K562 (cell line): ENCODE data around the gene CPED1. TPM values are rescaled to one million over a fixed set of nuclear protein-coding genes. Genes with fewer than 3 reads are reported as not detected.

Experiments
- CAMTA2 ChIP-seq: fragments of 250-450 bp; sonication (Bioruptor Pico); conservative IDR thresholded peaks from 2 replicates; pipeline ENCODE4 v1.5.1; 2022
- CREB3 ChIP-seq: fragments of 450-650 bp; conservative IDR thresholded peaks from 2 replicates; pipeline ENCODE4 v1.6.1; 2016; ENCODE audit warnings: missing genetic modification characterization, low read depth, mild to moderate bottlenecking, missing compliant biosample characterization, moderate library complexity
- DMBX1 ChIP-seq: fragments of 250-450 bp; sonication (Bioruptor Pico); IDR thresholded peaks from 2 replicates; pipeline ENCODE4 v1.8.0; 2022; ENCODE audit warnings: inconsistent platforms, mild to moderate bottlenecking, moderate library complexity, borderline replicate concordance
- ETS1 ChIP-seq: conservative IDR thresholded peaks from 2 replicates; pipeline ENCODE4 v1.6.1; 2011; ENCODE audit warnings: low read depth, mild to moderate bottlenecking, low read length; ENCODE audit not compliant: control insufficient read depth
- GTF2A2 ChIP-seq: IDR thresholded peaks from 2 replicates; pipeline ENCODE4 v1.6.1; 2016; ENCODE audit warnings: mild to moderate bottlenecking, missing genetic modification characterization, missing compliant biosample characterization
- KLF6 ChIP-seq: fragments of 250-450 bp; sonication (Bioruptor Pico); IDR thresholded peaks from 2 replicates; pipeline ENCODE4 v1.4.0; 2020; ENCODE audit warnings: mild to moderate bottlenecking, moderate library complexity, borderline replicate concordance
- MEF2D ChIP-seq: conservative IDR thresholded peaks from 2 replicates; pipeline ENCODE4 v1.6.1; 2016; ENCODE audit warnings: low read depth, missing genetic modification characterization, missing compliant biosample characterization
- NR2C2 ChIP-seq, 2 experiments: fragments of 200-800 bp in 1 of 2; sonication (Bioruptor generic) in 1 of 2; sonication (generic) in 1 of 2; formaldehyde crosslinking in 1 of 2; IDR thresholded peaks; 2 replicates each; pipeline versions ENCODE4 v1.6.1 to v1.8.0; 2016 to 2022; ENCODE audit warnings: mild to moderate bottlenecking in 1 of 2, missing compliant biosample characterization in 1 of 2, missing genetic modification characterization in 1 of 2, missing genetic modification reagents in 1 of 2
- PTTG1 ChIP-seq: fragments of 450-650 bp; IDR thresholded peaks from 2 replicates; pipeline ENCODE4 v1.6.1; 2016; ENCODE audit warnings: low read depth, mild to moderate bottlenecking, missing genetic modification characterization, missing compliant biosample characterization
- SMAD3 ChIP-seq: fragments of 450-650 bp; formaldehyde crosslinking; conservative IDR thresholded peaks from 2 replicates; pipeline ENCODE4 v1.4.0; 2020; ENCODE audit warnings: mild to moderate bottlenecking
- ZNF143 ChIP-seq: sonication (generic); formaldehyde crosslinking; IDR thresholded peaks from 2 replicates; pipeline ENCODE4 v1.9.0; 2022; ENCODE audit warnings: mild to moderate bottlenecking, missing genetic modification reagents
- ZNF239 ChIP-seq: fragments of 250-450 bp; sonication (Bioruptor Pico); IDR thresholded peaks from 2 replicates; pipeline ENCODE4 v1.4.0; 2020; ENCODE audit warnings: mild to moderate bottlenecking
- ZNF584 ChIP-seq: fragments of 200-800 bp; sonication (Bioruptor generic); IDR thresholded peaks from 2 replicates; pipeline ENCODE4 v1.6.1; 2016; ENCODE audit warnings: low read depth, mild to moderate bottlenecking, missing genetic modification characterization, missing compliant biosample characterization
- polyA plus RNA-seq, 8 experiments: library from polyadenylated mRNA; depleted of rRNA in 4 of 8; stranded (reverse) in 5 of 8; unstranded in 3 of 8; fragments of >200 nt; fragmentation: Nextera tagmentation in 2 of 8; fragmentation: Illumina TruSeq in 1 of 8; extraction: Ambion mirVana in 2 of 8; extraction: Trizol in 1 of 8; gene quantifications; 2 replicates each; pipeline versions ENCODE4 v1.2.1 to v1.2.3, GENCODE V29; 2011 to 2014; ENCODE audit warnings: inconsistent platforms in 1 of 8, missing spikeins in 1 of 8
- total RNA-seq, 7 experiments: library from RNA; depleted of rRNA in 6 of 7; stranded (reverse); fragments of >200 nt in 6 of 7; fragmentation: Illumina TruSeq in 2 of 7; extraction: Trizol in 2 of 7; gene quantifications; 2 replicates each; pipeline versions ENCODE4 v1.2.1 to v1.2.3, GENCODE V29; 2011 to 2021; ENCODE audit warnings: low replicate concordance in 1 of 7
- TF ChIP-seq, protein P1 (sequence below), 3 experiments: fragments of 200-800 bp in 1 of 3; fragments of 250-450 bp in 1 of 3; fragments of 450-650 bp in 1 of 3; sonication (Bioruptor Pico) in 1 of 3; sonication (Bioruptor generic) in 1 of 3; formaldehyde crosslinking in 1 of 3; IDR thresholded peaks; 2 replicates each; pipeline versions ENCODE4 v1.6.1 to v1.8.0; 2016 to 2022; ENCODE audit warnings: mild to moderate bottlenecking in 2 of 3, missing genetic modification characterization in 2 of 3, missing compliant biosample characterization in 1 of 3, moderate library complexity in 1 of 3
- TF ChIP-seq, protein P2 (sequence below): fragments of 250-450 bp; sonication (Bioruptor Pico); IDR thresholded peaks from 2 replicates; pipeline ENCODE4 v1.5.0; 2021
- TF ChIP-seq, protein P3 (sequence below), 2 experiments: fragments of 450-650 bp; conservative IDR thresholded peaks; 2 replicates each; pipeline ENCODE4 v1.6.1; 2017; ENCODE audit warnings: mild to moderate bottlenecking in 2 of 2, moderate library complexity in 2 of 2

The CPED1 gene
- total and polyA plus RNA-seq, 9 of the 15 experiments (the other 6 are each of a cell fraction or from before 2014, with no cell fraction given): 195 to 393 (median 290) TPM

DNA sequence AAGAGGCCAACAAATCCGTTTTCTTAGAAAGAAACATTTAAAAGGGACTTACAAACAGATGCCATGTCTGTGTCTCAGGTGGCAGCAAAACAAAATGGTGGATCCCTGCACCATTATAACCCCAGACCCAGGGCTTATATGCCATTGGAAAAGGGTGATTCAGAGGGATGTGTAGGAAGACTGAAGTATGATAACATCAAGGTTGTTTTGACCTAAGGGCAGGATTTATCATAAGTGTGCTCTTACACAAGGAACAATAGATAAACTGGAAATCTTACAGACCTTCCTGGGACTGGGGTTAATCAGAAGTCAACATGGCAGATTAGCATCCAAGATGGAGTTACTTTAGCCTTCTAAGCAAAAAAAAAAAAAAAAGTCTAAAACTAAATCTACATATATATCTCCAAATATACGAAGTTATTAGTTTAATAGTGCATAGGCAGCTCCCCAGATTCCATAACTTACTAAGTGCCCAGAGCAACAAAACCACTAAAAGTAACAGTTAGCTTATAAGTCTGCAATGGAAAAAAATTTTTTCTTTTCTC lies 306.0 kb downstream of the CPED1 start (continued):
- TF ChIP-seq, protein P1, sequence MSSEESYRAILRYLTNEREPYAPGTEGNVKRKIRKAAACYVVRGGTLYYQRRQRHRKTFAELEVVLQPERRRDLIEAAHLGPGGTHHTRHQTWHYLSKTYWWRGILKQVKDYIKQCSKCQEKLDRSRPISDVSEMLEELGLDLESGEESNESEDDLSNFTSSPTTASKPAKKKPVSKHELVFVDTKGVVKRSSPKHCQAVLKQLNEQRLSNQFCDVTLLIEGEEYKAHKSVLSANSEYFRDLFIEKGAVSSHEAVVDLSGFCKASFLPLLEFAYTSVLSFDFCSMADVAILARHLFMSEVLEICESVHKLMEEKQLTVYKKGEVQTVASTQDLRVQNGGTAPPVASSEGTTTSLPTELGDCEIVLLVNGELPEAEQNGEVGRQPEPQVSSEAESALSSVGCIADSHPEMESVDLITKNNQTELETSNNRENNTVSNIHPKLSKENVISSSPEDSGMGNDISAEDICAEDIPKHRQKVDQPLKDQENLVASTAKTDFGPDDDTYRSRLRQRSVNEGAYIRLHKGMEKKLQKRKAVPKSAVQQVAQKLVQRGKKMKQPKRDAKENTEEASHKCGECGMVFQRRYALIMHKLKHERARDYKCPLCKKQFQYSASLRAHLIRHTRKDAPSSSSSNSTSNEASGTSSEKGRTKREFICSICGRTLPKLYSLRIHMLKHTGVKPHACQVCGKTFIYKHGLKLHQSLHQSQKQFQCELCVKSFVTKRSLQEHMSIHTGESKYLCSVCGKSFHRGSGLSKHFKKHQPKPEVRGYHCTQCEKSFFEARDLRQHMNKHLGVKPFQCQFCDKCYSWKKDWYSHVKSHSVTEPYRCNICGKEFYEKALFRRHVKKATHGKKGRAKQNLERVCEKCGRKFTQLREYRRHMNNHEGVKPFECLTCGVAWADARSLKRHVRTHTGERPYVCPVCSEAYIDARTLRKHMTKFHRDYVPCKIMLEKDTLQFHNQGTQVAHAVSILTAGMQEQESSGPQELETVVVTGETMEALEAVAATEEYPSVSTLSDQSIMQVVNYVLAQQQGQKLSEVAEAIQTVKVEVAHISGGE (CRISPR knock-in tag; IDR thresholded peaks at IDR 0.05): peak in 1 of 3 experiments; percentile 52; a peak in 1 of 6 replicates
- TF ChIP-seq CAMTA2 (CRISPR knock-in tag): no peak
- 0 out of 2 replicates have a peak, but pooled peaks have one; percentile 30 for TF ChIP-seq ZNF584 (CRISPR knock-in tag)
- peak; percentile 79 for TF ChIP-seq MEF2D (tag)
- TF ChIP-seq, protein P2, sequence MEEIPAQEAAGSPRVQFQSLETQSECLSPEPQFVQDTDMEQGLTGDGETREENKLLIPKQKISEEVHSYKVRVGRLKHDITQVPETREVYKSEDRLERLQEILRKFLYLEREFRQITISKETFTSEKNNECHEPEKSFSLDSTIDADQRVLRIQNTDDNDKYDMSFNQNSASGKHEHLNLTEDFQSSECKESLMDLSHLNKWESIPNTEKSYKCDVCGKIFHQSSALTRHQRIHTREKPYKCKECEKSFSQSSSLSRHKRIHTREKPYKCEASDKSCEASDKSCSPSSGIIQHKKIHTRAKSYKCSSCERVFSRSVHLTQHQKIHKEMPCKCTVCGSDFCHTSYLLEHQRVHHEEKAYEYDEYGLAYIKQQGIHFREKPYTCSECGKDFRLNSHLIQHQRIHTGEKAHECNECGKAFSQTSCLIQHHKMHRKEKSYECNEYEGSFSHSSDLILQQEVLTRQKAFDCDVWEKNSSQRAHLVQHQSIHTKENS (CRISPR knock-in tag): no peak
- TF ChIP-seq NR2C2 (CRISPR knock-in tag; IDR thresholded peaks at IDR 0.05): no peak
- TF ChIP-seq NR2C2 (tag; IDR thresholded peaks at IDR 0.05): peak; percentile 31; the same call in 1 of the 2 replicates
- TF ChIP-seq SMAD3: peak; percentile 92
- peak; percentile 73; the same call in 1 of the 2 replicates for TF ChIP-seq KLF6
- TF ChIP-seq PTTG1 (tag): peak; percentile 87
- no peak for TF ChIP-seq ZNF143 (CRISPR knock-in tag)
- TF ChIP-seq ZNF239 (CRISPR knock-in tag): peak; percentile 54
- TF ChIP-seq GTF2A2 (tag): peak; percentile 82
- TF ChIP-seq DMBX1 (CRISPR knock-in tag): peak; percentile 90
- TF ChIP-seq, protein P3, sequence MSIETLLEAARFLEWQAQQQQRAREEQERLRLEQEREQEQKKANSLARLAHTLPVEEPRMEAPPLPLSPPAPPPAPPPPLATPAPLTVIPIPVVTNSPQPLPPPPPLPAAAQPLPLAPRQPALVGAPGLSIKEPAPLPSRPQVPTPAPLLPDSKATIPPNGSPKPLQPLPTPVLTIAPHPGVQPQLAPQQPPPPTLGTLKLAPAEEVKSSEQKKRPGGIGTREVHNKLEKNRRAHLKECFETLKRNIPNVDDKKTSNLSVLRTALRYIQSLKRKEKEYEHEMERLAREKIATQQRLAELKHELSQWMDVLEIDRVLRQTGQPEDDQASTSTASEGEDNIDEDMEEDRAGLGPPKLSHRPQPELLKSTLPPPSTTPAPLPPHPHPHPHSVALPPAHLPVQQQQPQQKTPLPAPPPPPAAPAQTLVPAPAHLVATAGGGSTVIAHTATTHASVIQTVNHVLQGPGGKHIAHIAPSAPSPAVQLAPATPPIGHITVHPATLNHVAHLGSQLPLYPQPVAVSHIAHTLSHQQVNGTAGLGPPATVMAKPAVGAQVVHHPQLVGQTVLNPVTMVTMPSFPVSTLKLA (conservative IDR thresholded peaks at IDR 0.05): no peak
- peak; percentile 72; the same call in 1 of the 2 replicates for TF ChIP-seq CREB3 (tag)
- TF ChIP-seq ETS1: no peak
